HG03432 (cell line): ENCODE data around the gene GMFB.

Experiments used
- ATAC-seq: cut with Tn5 transposase; IDR thresholded peaks from one replicate; pipeline ENCODE4 v1.9.1; 2021; ENCODE audit warnings: mild to moderate bottlenecking, moderate library complexity; ENCODE audit not compliant: unreplicated experiment

The GMFB gene

GRCh38 chr14:54488646-54489317 is at the start of gene GMFB:
Gene GMFB, minus strand, starts transcription at chr14:54488980. Its CDS starts 53 bp downstream, at chr14:54488927.
- peak; percentile 94 for ATAC-seq

- no peak for ATAC-seq
Measured at GRCh38 chr14:54538055-54538454, 49.3 kb upstream of the GMFB start.

DNA sequence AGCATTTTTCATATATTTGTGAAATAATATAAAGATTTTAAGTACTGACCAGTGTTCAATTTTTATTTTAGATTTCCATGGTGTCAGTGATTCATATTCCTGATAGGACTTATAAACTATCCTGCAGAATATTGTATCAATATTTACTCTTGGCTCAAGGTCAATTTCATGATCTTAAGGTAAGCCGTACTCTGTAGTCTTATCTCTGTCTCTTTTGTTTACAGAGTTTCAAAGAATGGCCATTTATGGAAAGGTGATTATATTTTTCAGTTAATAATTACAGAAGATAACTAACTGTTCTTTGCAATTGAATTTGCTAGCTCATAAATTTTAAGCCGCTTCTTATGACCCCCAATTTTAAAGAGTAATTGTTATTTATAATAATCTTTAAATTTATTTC is 48.9 kb upstream of the GMFB start:
- no peak for ATAC-seq

GRCh38 chr14:54535646-54536045 is 46.9 kb upstream of the GMFB start:
- no peak for ATAC-seq

GRCh38 chr14:54535126-54535525 is 46.3 kb upstream of the GMFB start:
- no peak for ATAC-seq

GRCh38 chr14:54533100-54533499 is 44.3 kb upstream of the GMFB start:
- peak; percentile 27 for ATAC-seq

DNA sequence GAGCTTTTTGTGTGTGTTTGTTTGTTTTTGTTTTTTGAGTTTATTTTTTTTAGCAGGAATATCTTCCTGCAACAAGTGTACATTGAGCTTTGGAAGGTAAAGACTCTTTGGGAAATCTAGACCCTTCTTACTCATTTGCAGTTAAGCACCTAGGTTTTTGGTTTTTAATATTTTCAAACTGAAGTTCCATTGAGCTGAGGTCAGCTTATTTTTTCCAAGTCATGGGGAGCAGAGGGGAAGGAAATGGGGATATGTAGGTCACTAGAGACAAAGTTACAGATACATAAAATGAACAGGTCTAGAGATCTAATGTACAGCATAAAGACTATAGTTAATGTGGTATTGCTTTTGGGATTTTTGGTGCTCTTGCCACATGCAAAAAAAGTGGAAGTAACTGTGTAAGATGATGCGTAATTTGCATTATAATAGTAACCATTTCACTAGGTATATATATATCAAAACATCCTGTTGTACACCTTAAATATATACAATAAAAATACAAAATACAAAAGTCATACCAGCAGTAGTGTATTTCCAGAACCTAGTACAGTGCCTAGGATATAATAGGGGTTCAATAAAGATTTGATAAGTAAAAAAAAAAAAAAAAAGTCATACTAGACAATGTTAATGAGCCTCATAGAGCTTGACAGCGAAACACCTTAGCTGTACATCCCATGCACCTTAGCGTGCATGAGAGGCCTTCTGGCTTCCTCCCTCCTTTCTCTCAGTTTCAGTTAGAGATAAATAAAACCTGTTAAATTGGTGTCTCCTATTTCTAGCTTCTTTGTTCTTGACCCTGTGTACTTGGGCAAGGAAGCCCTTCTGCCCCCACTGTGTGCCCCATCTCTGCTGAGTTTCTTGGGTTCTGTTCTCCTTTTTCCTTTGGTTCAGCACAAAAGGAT is 43.6 kb upstream of the GMFB start:
- ATAC-seq, result peak; percentile 98

GRCh38 chr14:54529811-54530210 is 41.0 kb upstream of the GMFB start:
- ATAC-seq, result no peak

GRCh38 chr14:54528973-54529372 is 40.2 kb upstream of the GMFB start:
- no peak for ATAC-seq

GRCh38 chr14:54524410-54524809 is 35.6 kb upstream of the GMFB start:
- ATAC-seq, result no peak

DNA sequence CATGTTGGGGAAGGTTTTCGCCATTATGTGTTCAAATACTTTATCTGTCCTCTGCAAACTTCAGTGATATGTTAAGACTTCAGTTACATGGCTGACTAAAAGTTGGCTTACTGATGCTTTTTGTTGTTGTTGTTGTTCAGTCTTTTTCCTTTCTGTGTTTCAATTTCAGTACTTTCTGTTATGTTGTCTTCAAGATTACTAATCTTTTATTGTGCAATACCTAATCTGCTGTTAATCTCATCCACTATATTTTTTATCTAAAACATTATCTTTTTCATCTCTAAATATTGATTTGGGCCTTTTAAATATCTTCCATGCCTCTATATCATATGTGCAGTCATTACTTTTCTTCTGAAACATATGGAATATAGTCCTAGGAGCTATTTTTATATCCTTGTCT is 27.9 kb upstream of the GMFB start:
- no peak for ATAC-seq

DNA sequence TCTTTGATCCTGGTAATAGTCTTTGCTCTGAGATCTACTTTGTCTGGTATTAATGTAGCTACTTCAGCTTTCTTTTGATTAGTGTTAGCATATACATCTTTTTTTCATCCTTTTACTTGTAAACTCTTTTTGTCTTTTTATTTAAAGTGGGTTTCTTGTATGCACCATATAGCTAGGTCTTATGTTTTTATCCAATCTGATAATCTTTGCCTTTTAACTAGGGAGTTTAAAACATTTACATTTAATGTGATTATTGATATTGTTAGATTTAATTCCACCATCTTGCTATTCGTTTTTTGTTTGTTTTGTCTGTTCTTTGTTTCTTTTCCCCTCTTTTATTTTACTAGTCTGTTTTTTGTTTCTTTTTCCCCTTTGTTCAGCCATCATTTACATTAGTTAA is 26.9 kb upstream of the GMFB start:
- no peak for ATAC-seq

- ATAC-seq, result no peak
Measured at GRCh38 chr14:54512393-54512792, 23.6 kb upstream of the GMFB start.

GRCh38 chr14:54509546-54510501 is 21.0 kb upstream of the GMFB start, which contains the start of gene CGRRF1:
Gene CGRRF1, plus strand, starts transcription at chr14:54509906. Its CDS starts 54 bp downstream, at chr14:54509960.
- peak; percentile 97 for ATAC-seq

DNA sequence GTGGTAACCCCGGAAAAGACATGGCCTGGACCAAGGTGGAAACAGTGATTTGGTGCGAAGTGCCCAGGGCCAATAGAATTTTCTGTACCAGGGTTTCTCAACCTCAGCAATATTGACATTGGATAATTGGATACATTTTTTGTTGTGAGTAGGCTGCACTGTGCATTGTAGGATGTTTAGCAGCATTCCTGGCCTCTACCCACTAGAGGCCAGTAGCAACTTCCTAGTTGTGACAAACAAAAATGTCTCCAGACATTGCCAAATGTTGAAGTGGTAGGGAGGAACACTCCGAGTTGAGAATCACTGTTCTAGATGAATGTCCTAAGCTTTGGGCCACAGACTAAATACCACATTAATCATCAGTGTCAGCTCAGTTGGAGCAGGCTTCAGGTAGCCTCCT is 14.7 kb upstream of the GMFB start:
- ATAC-seq, result no peak

GRCh38 chr14:54502602-54503001 is 13.8 kb upstream of the GMFB start:
- ATAC-seq, result no peak

DNA sequence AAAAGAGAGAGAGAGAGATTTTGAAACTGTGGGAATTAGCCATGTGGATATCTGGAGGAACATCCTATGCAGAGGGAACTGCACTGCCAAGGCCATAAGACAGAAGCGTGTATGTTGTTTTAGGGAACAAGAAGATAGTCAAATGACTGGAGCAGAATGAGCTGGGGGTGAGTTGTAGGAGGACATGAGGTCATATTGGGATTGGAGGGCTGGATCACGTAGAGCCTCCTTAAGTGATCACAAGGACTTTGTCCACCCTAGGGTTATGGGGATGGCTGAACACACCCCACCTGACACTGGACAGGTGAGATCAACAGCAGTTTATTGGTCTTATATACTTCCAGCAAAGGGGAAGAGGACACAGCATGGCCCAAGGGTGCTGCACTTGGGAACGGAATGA is 12.7 kb upstream of the GMFB start:
- ATAC-seq, result no peak

GRCh38 chr14:54500744-54501143 is 12.0 kb upstream of the GMFB start:
- no peak for ATAC-seq

- no peak for ATAC-seq
Measured at GRCh38 chr14:54498579-54498978, 9.8 kb upstream of the GMFB start.

DNA sequence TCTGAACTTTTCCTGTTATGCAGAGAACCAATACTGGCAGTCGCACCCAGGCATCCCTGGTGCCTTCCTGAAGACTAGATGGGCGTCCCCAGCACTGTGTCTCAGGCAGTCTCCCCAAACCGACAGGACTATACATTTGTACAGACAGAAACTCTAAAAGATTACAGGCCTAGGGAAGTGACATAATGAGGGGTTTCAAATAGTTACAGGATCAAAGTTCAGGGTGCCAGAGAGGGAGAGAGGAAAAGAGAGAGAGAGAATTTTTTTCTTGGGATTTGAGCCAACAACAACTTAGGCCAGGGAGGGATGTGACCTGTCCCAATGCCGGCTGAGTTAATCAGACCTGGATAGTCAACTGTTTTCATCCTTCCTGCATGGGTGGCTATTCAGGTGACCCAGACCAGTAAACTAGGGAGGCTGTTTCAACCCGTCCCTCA is 9.3 kb upstream of the GMFB start:
- no peak for ATAC-seq

GRCh38 chr14:54497224-54497623 is 8.4 kb upstream of the GMFB start:
- ATAC-seq, result no peak
